ENCODE results near the gene SIRT5.

Gene SIRT5

GRCh38 chr6:13544454-13545186 is 29.8 kb upstream of the SIRT5 start:
- no peaks in the 10 kb centered on the region for H3K4me1 ChIP-seq (ENCODE audit: control insufficient read depth in 1 of 2, insufficient read depth in 2 of 2, low read length in 2 of 2)
- no peak overlapping the region for H4K12ac ChIP-seq (ENCODE audit: low read depth, low read length)
- no peak overlapping the region for H3K27ac ChIP-seq (ENCODE audit: low read depth, low read length)
- H2BK5ac ChIP-seq (ENCODE audit: low read depth, low read length, poor library complexity), result no peak overlapping the region
- no peaks in the 10 kb centered on the region for H3K79me2 ChIP-seq (ENCODE audit: control insufficient read depth, insufficient read depth, low read length, poor library complexity)
- no peak overlapping the region for H4K91ac ChIP-seq (ENCODE audit: low read depth, low read length)
- H4K8ac ChIP-seq (ENCODE audit: low read depth, low read length), result no peak overlapping the region
- DNase-seq, result no peak
- no peak overlapping the region for H2BK120ac ChIP-seq (ENCODE audit: insufficient read depth, low read length, poor library complexity)
- H2AK5ac ChIP-seq (ENCODE audit: low read length), result no peak overlapping the region
- H3K14ac ChIP-seq (ENCODE audit: low read length), result no peak overlapping the region
- H2BK12ac ChIP-seq (ENCODE audit: low read length), result no peak overlapping the region
- H3K4me3 ChIP-seq (ENCODE audit: low read depth, low read length), result no peak overlapping the region
- H3K27me3 ChIP-seq (ENCODE audit: insufficient read depth, low read length), result no peaks in the 10 kb centered on the region
- H3K9ac ChIP-seq (ENCODE audit: low read length), result no peak overlapping the region
- no peaks in the 10 kb centered on the region for H3K9me3 ChIP-seq (ENCODE audit: insufficient read depth, low read depth, low read length)
- no peak overlapping the region for H3K4me2 ChIP-seq (ENCODE audit: low read length)
- no peak overlapping the region for H3K18ac ChIP-seq (ENCODE audit: low read length)
- H3K4ac ChIP-seq (ENCODE audit: low read depth, low read length), result no peak overlapping the region
- WGBS (ENCODE audit: extremely low coverage, insufficient coverage, insufficient read length), result no CpG with 5 or more reads among the region's 11 CpGs
- H3K36me3 ChIP-seq (ENCODE audit: control insufficient read depth in 1 of 2, insufficient read depth in 2 of 2, low read length in 2 of 2), result no peaks in the 10 kb centered on the region
- no peaks in the 10 kb centered on the region for H3K79me1 ChIP-seq (ENCODE audit: low read length)
- H2AFZ ChIP-seq (ENCODE audit: insufficient read depth, low read length, poor library complexity), result no peak overlapping the region
- no peak overlapping the region for H3K23ac ChIP-seq (ENCODE audit: low read length)

GRCh38 chr6:13545885-13546284 is 28.5 kb upstream of the SIRT5 start:
- Histone ChIP-seq H3K27me3 (ENCODE audit: insufficient read depth, low read length) (no peaks in the 10 kb centered on the region), H3K79me1 (ENCODE audit: low read length) (no peaks in the 10 kb centered on the region), H3K18ac (ENCODE audit: low read length) (no peak overlapping the region), H3K36me3 (ENCODE audit: control insufficient read depth in 1 of 2, insufficient read depth in 2 of 2, low read length in 2 of 2) (no peaks in the 10 kb centered on the region), H3K27ac (ENCODE audit: low read depth, low read length) (no peak overlapping the region), H3K4me1 (ENCODE audit: control insufficient read depth in 1 of 2, insufficient read depth in 2 of 2, low read length in 2 of 2) (no peaks in the 10 kb centered on the region), H3K4me2 (ENCODE audit: low read length) (no peak overlapping the region), H2AK5ac (ENCODE audit: low read length) (no peak overlapping the region), H3K79me2 (ENCODE audit: control insufficient read depth, insufficient read depth, low read length, poor library complexity) (no peaks in the 10 kb centered on the region), H2AFZ (ENCODE audit: insufficient read depth, low read length, poor library complexity) (no peak overlapping the region), H3K9ac (ENCODE audit: low read length) (no peak overlapping the region), H3K9me3 (ENCODE audit: insufficient read depth, low read depth, low read length) (no peaks in the 10 kb centered on the region), H2BK120ac (ENCODE audit: insufficient read depth, low read length, poor library complexity) (no peak overlapping the region), H3K4me3 (ENCODE audit: low read depth, low read length) (no peak overlapping the region), H3K23ac (ENCODE audit: low read length) (no peak overlapping the region), H4K8ac (ENCODE audit: low read depth, low read length) (no peak overlapping the region), H2BK5ac (ENCODE audit: low read depth, low read length, poor library complexity) (no peak overlapping the region), H4K91ac (ENCODE audit: low read depth, low read length) (no peak overlapping the region), H3K4ac (ENCODE audit: low read depth, low read length) (no peak overlapping the region), H2BK12ac (ENCODE audit: low read length) (no peak overlapping the region), H4K12ac (ENCODE audit: low read depth, low read length) (no peak overlapping the region), H3K14ac (ENCODE audit: low read length) (no peak overlapping the region)
- DNase-seq, result no peak

DNA sequence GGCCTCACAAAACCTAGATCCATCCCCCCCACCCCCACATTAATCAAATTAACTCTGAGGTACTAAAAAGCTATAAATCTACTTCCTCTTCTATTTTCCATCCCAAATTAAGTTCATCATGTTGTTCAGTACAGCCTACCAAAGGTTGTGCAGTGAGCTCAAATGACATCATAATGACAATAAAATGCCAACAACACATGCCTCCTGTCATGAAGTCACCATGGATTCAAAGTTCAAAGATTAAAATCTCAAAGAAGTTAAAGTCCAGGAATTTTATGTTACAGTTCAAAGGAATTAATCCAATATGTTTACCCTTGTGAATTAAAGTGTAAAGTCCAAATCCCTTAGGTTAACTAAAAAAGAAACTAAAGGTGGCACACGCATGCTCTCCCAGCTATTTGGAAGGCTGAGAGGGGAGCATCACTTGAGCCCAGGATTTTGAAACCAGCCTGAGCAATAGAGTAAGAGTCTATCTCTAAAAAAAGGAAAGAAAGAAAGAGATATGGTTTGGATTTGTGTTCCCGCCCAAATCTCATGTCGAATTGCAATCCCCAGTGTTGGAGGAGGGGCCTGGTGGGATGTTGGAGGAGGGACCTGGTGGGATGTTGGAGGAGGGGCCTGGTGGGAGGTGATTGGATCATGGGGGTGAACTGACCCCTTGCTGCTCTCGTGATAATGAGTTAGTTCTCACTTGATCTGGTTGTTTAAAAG is 25.7 kb upstream of the SIRT5 start:
- no peak overlapping the region for H3K27ac ChIP-seq (ENCODE audit: low read depth, low read length)
- no peak overlapping the region for H2AFZ ChIP-seq (ENCODE audit: insufficient read depth, low read length, poor library complexity)
- H3K36me3 ChIP-seq (ENCODE audit: control insufficient read depth in 1 of 2, insufficient read depth in 2 of 2, low read length in 2 of 2), result no peaks in the 10 kb centered on the region
- H3K14ac ChIP-seq (ENCODE audit: low read length), result no peak overlapping the region
- H3K23ac ChIP-seq (ENCODE audit: low read length), result no peak overlapping the region
- H4K91ac ChIP-seq (ENCODE audit: low read depth, low read length), result no peak overlapping the region
- H3K4me2 ChIP-seq (ENCODE audit: low read length), result no peak overlapping the region
- no peak overlapping the region for H4K12ac ChIP-seq (ENCODE audit: low read depth, low read length)
- no peak overlapping the region for H3K18ac ChIP-seq (ENCODE audit: low read length)
- H3K79me2 ChIP-seq (ENCODE audit: control insufficient read depth, insufficient read depth, low read length, poor library complexity), result no peaks in the 10 kb centered on the region
- no peak for DNase-seq
- H3K27me3 ChIP-seq (ENCODE audit: insufficient read depth, low read length), result no peaks in the 10 kb centered on the region
- no peak overlapping the region for H4K8ac ChIP-seq (ENCODE audit: low read depth, low read length)
- H2BK5ac ChIP-seq (ENCODE audit: low read depth, low read length, poor library complexity), result no peak overlapping the region
- no peak overlapping the region for H3K4ac ChIP-seq (ENCODE audit: low read depth, low read length)
- no peak overlapping the region for H2BK12ac ChIP-seq (ENCODE audit: low read length)
- H3K4me3 ChIP-seq (ENCODE audit: low read depth, low read length), result no peak overlapping the region
- no peak overlapping the region for H3K9ac ChIP-seq (ENCODE audit: low read length)
- H2AK5ac ChIP-seq (ENCODE audit: low read length), result no peak overlapping the region
- no CpG with 5 or more reads among the region's 4 CpGs for WGBS (ENCODE audit: extremely low coverage, insufficient coverage, insufficient read length)
- H3K79me1 ChIP-seq (ENCODE audit: low read length), result no peaks in the 10 kb centered on the region
- no peaks in the 10 kb centered on the region for H3K9me3 ChIP-seq (ENCODE audit: insufficient read depth, low read depth, low read length)
- H2BK120ac ChIP-seq (ENCODE audit: insufficient read depth, low read length, poor library complexity), result no peak overlapping the region
- no peaks in the 10 kb centered on the region for H3K4me1 ChIP-seq (ENCODE audit: control insufficient read depth in 1 of 2, insufficient read depth in 2 of 2, low read length in 2 of 2)

DNA sequence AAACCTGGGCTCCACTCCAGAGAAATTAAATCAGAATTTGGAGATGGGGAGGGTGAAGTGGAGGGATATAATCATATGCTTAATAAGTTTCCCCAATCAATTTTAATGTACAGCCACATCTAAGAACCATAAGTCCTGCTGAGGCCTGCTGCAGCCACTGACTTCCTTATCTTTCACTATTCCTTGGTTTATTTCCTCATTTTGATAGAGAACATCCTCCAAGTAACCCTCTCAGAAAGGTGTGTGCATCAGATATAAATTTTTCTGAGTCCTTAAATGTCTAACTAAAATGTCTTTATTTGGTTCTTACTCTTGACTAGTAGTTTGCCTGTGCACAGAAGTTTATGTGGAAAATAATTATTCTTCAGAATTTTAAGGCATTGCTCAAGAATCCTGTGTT is 23.7 kb upstream of the SIRT5 start:
- no peak overlapping the region for H4K91ac ChIP-seq (ENCODE audit: low read depth, low read length)
- H2AFZ ChIP-seq (ENCODE audit: insufficient read depth, low read length, poor library complexity), result no peak overlapping the region
- no peaks in the 10 kb centered on the region for H3K27me3 ChIP-seq (ENCODE audit: insufficient read depth, low read length)
- H2BK120ac ChIP-seq (ENCODE audit: insufficient read depth, low read length, poor library complexity), result no peak overlapping the region
- H3K27ac ChIP-seq (ENCODE audit: low read depth, low read length), result no peak overlapping the region
- peaks cover 0 to 3% of the 10 kb centered on the region in 2 experiments for H3K4me1 ChIP-seq (ENCODE audit: control insufficient read depth in 1 of 2, insufficient read depth in 2 of 2, low read length in 2 of 2)
- H2BK12ac ChIP-seq (ENCODE audit: low read length), result no peak overlapping the region
- H3K18ac ChIP-seq (ENCODE audit: low read length), result no peak overlapping the region
- no peak overlapping the region for H4K12ac ChIP-seq (ENCODE audit: low read depth, low read length)
- no peaks in the 10 kb centered on the region for H3K79me1 ChIP-seq (ENCODE audit: low read length)
- H3K9ac ChIP-seq (ENCODE audit: low read length), result no peak overlapping the region
- no peak overlapping the region for H2BK5ac ChIP-seq (ENCODE audit: low read depth, low read length, poor library complexity)
- H3K9me3 ChIP-seq (ENCODE audit: insufficient read depth, low read depth, low read length), result no peaks in the 10 kb centered on the region
- H3K36me3 ChIP-seq (ENCODE audit: control insufficient read depth in 1 of 2, insufficient read depth in 2 of 2, low read length in 2 of 2), result no peaks in the 10 kb centered on the region
- H4K8ac ChIP-seq (ENCODE audit: low read depth, low read length), result no peak overlapping the region
- H3K4me2 ChIP-seq (ENCODE audit: low read length), result no peak overlapping the region
- DNase-seq, result no peak
- H3K4me3 ChIP-seq (ENCODE audit: low read depth, low read length), result no peak overlapping the region
- H3K14ac ChIP-seq (ENCODE audit: low read length), result no peak overlapping the region
- H3K4ac ChIP-seq (ENCODE audit: low read depth, low read length), result no peak overlapping the region
- H2AK5ac ChIP-seq (ENCODE audit: low read length), result no peak overlapping the region
- no peaks in the 10 kb centered on the region for H3K79me2 ChIP-seq (ENCODE audit: control insufficient read depth, insufficient read depth, low read length, poor library complexity)
- H3K23ac ChIP-seq (ENCODE audit: low read length), result no peak overlapping the region
